CD4-positive, alpha-beta T cell treated with Interleukin-4 for 4 hours (primary cell): ENCODE measurements around the gene INSC.

ENCODE experiments used
- DNase-seq: peaks from one replicate; pipeline ENCODE4 v3.0.0-alpha.2; 2020

The INSC gene

DNA sequence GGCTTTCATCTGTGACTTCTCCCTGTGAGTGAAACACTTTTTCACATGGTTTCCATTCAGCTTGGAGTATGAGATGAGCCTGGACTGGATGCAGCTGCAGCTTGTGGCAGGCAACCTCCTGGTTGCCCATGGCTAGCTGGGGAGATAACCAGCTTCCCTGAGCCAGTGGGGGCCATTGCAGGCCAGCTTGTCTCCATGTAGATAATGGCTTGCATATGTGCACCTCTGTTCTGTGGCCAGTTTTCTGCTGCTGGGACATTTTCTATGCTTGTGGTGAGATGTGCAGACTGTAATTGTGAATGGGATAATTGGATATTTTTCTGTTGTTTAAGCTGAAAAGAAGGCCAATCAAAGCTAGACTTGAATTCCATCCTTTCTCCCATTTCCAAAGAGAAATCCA is 38.5 kb downstream of the INSC start:
- DNase-seq, result no peak

GRCh38 chr11:15157181-15157580 is 42.5 kb downstream of the INSC start:
- no peak for DNase-seq

- no peak for DNase-seq
Observed at GRCh38 chr11:15157606-15158137, 42.9 kb downstream of the INSC start.

DNA sequence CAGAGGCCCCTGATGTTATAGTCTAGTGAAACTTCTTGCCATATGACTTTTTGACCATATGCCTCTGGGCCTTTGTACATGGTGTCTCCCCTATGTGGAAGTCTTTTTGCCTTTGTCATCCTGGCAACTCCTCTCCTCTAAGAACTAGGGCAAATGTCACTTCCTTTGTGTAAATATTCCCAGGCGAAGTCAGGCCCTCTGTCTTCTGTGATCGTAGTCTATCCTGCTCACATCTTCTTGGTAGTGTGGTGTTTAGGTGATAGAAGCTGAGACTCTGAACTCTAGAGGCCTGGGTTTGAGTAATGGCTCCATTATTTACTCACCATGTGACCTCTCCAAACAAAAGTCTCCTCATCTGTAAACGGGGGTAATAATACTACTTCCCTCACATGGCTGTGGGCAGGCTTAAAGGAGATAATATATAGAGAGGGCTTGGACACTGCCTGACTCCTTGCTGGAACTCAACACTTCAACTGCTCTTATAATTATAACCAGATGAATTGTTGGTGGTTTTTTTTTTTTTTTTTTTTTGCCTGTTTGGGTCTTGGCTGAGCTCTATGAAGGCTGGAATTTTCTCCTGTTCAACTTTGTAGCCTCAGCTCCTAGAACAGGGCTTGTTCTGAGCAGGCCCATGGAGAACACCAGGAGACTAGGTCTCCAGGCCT is 43.8 kb downstream of the INSC start:
- DNase-seq, result no peak

DNA sequence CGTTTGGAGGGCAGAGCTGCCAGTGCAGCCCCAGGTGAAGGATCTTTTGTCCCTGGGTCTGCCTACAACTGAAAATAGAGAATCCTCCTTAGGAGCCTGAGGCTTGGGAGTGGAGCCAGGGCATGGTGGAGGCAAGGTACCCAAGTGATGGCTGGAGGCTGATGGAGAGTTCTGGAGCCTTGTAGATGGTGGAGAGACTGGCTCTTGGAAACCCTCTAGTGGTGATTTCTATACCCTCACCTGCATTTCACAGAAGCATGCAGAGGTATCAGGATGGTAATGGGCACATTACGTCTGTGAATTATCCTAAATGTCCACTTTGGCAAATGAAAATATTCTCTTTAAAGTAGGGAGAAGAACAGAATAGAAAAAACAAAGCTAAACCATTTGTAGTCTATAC is 44.4 kb downstream of the INSC start:
- DNase-seq, result no peak

- DNase-seq, result no peak
Observed at GRCh38 chr11:15161790-15162189, 47.1 kb downstream of the INSC start.

GRCh38 chr11:15163136-15163535 is 48.4 kb downstream of the INSC start:
- no peak for DNase-seq

DNA sequence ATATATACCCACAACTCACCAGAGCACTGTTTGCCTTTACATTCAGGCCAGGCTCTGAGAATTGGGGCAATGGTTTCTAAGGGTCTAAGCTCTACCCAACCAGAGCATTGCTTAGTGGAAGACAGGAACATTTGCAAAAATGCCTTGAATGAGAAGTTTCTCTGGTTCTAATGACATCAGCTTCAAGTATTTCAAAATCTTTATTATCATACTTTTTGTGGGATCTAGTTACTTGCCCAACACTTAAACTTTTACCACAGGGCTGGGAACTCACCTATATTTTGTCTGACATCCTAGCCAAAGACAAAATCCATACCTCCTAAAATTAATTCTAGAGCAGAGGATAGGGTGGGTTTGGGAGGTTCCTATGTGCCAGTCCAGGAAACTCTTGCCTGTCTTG is 51.5 kb downstream of the INSC start:
- DNase-seq, result no peak

- no peak for DNase-seq
Observed at GRCh38 chr11:15169815-15170551, 55.3 kb downstream of the INSC start.

DNA sequence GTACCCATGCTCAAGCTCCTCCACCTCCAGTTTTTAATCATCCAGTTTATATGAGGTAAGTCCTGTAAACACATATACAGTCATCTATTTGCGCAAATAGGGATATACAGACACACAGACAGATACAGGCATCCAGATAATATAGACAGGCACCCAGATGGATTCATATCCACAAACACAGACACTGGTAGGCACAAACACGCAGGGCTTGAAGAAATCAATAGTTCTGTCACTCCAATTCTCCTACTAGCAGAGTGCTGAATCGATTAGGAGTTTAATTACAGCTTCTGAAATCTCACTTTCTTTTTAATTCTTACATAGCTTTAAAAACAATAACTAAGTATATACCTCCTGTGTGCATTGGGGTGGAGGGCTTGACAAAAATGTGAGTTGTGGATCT is 56.0 kb downstream of the INSC start:
- DNase-seq, result no peak

GRCh38 chr11:15171956-15172355 is 57.2 kb downstream of the INSC start:
- DNase-seq, result no peak

- no peak for DNase-seq
Observed at GRCh38 chr11:15175831-15176230, 61.1 kb downstream of the INSC start.

DNA sequence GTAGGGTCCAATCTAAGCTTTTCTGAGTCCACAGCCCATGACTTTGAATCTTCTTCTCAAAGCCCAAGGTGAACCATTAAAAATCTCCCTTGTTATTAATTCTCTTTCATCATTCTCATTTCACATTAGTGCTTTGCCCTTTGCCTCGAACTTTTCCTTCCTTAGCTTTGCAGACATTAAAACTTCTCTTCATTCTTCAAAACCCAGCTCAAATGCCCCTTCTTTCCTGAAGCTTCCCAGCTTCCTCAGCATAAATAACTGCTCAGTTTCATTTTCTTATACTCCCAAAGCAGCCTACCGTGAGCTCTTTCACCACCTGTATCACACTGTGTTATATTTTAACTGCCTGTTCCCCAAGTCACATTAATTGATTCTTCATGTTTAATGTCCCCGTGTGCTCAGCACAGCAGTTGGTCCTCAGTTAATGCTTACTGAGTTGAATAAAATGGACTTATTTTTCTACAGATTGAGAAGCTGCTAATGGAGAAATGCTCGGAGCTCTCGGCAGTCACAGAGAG is 62.0 kb downstream of the INSC start:
- no peak for DNase-seq

- DNase-seq, result no peak
Observed at GRCh38 chr11:15177491-15177890, 62.8 kb downstream of the INSC start.

- DNase-seq, result no peak
Observed at GRCh38 chr11:15178214-15178613, 63.5 kb downstream of the INSC start.

- no peak for DNase-seq
Observed at GRCh38 chr11:15179167-15179566, 64.4 kb downstream of the INSC start.

- no peak for DNase-seq
Observed at GRCh38 chr11:15180212-15180792, 65.6 kb downstream of the INSC start.

- no peak for DNase-seq
Observed at GRCh38 chr11:15182372-15182771, 67.6 kb downstream of the INSC start.

GRCh38 chr11:15185021-15185420 is 70.3 kb downstream of the INSC start:
- no peak for DNase-seq

GRCh38 chr11:15186146-15186545 is 71.4 kb downstream of the INSC start:
- DNase-seq, result no peak

GRCh38 chr11:15189189-15189588 is 74.5 kb downstream of the INSC start:
- DNase-seq, result no peak

GRCh38 chr11:15189641-15190365 is 75.1 kb downstream of the INSC start:
- DNase-seq, result no peak

- no peak for DNase-seq
Observed at GRCh38 chr11:15190611-15191010, 75.9 kb downstream of the INSC start.
